K562 (cell line): ENCODE measurements around the gene ELL3. TPM values are rescaled to one million over a fixed set of nuclear protein-coding genes. Genes with fewer than 3 reads are reported as not detected.
A peak's percentile ranks its signal among the peaks of the same experiment; 100 is the strongest.

Experiments
- BCL6 ChIP-seq: fragments of 250-450 bp; sonication (Bioruptor Pico); IDR thresholded peaks from 2 replicates; pipeline ENCODE4 v1.4.0; 2020
- HCFC1 ChIP-seq: IDR thresholded peaks from 2 replicates; pipeline ENCODE4 v1.6.1; 2012; ENCODE audit warnings: low read depth, low read length, improper control_type of control experiment
- MEF2A ChIP-seq: IDR thresholded peaks from 2 replicates; pipeline ENCODE4 v1.6.1; 2011; ENCODE audit warnings: low read depth, mild to moderate bottlenecking, low read length, moderate library complexity; ENCODE audit not compliant: control insufficient read depth
- MYBL2 ChIP-seq, 2 experiments: fragments of 450-650 bp in 1 of 2; sonication (generic) in 1 of 2; formaldehyde crosslinking in 1 of 2; IDR thresholded peaks; 2 replicates each; pipeline versions ENCODE4 v1.6.1 to v1.8.1; 2017 to 2022; ENCODE audit warnings: borderline replicate concordance in 1 of 2, inconsistent platforms in 1 of 2, low read depth in 1 of 2, mild to moderate bottlenecking in 1 of 2, missing genetic modification reagents in 1 of 2, moderate library complexity in 1 of 2
- NFE2L1 ChIP-seq: fragments of 450-650 bp; IDR thresholded peaks from 2 replicates; pipeline ENCODE4 v1.6.1; 2016; ENCODE audit warnings: missing genetic modification characterization, low read depth, mild to moderate bottlenecking, missing compliant biosample characterization, moderate library complexity, borderline replicate concordance
- PRMT5 ChIP-seq: sonication (generic); formaldehyde crosslinking; IDR thresholded peaks from 2 replicates; pipeline ENCODE4 v1.5.0; 2020; ENCODE audit warnings: missing genetic modification reagents
- SMARCA4 ChIP-seq: fragments of 450-650 bp; IDR thresholded peaks from 2 replicates; pipeline ENCODE4 v1.6.1; 2016
- SMARCC2 ChIP-seq: fragments of 450-650 bp; IDR thresholded peaks from 2 replicates; pipeline ENCODE4 v1.6.1; 2017; ENCODE audit warnings: antibody characterized with exemption, moderate library complexity, mild to moderate bottlenecking, low read depth
- TAF7 ChIP-seq: fragments of 450-650 bp; IDR thresholded peaks from 2 replicates; pipeline ENCODE4 v1.6.1; 2016; ENCODE audit warnings: missing genetic modification characterization, missing compliant biosample characterization
- ZNF124 ChIP-seq: sonication (generic); formaldehyde crosslinking; IDR thresholded peaks from 2 replicates; pipeline ENCODE4 v1.8.1; 2022; ENCODE audit warnings: missing genetic modification reagents
- ZNF197 ChIP-seq: fragments of 200-800 bp; sonication (Bioruptor generic); IDR thresholded peaks from 2 replicates; pipeline ENCODE4 v1.6.1; 2016; ENCODE audit warnings: low read depth, missing genetic modification characterization, missing compliant biosample characterization
- ZNF212 ChIP-seq: fragments of 450-650 bp; formaldehyde crosslinking; IDR thresholded peaks from 2 replicates; pipeline ENCODE4 v1.4.0; 2020; ENCODE audit warnings: mild to moderate bottlenecking
- ZSCAN32 ChIP-seq: fragments of 450-650 bp; formaldehyde crosslinking; IDR thresholded peaks from 2 replicates; pipeline ENCODE4 v1.4.0; 2020; ENCODE audit warnings: mild to moderate bottlenecking, moderate library complexity
- polyA plus RNA-seq, 8 experiments: library from polyadenylated mRNA; depleted of rRNA in 4 of 8; stranded (reverse) in 5 of 8; unstranded in 3 of 8; fragments of >200 nt; fragmentation: Nextera tagmentation in 2 of 8; fragmentation: Illumina TruSeq in 1 of 8; extraction: Ambion mirVana in 2 of 8; extraction: Trizol in 1 of 8; gene quantifications; 2 replicates each; pipeline versions ENCODE4 v1.2.1 to v1.2.3, GENCODE V29; 2011 to 2014; ENCODE audit warnings: inconsistent platforms in 1 of 8, missing spikeins in 1 of 8
- total RNA-seq, 7 experiments: library from RNA; depleted of rRNA in 6 of 7; stranded (reverse); fragments of >200 nt in 6 of 7; fragmentation: Illumina TruSeq in 2 of 7; extraction: Trizol in 2 of 7; gene quantifications; 2 replicates each; pipeline versions ENCODE4 v1.2.1 to v1.2.3, GENCODE V29; 2011 to 2021; ENCODE audit warnings: low replicate concordance in 1 of 7
- TF ChIP-seq, protein P1 (sequence below): sonication (generic); formaldehyde crosslinking; IDR thresholded peaks from 2 replicates; pipeline ENCODE4 v1.8.0; 2022; ENCODE audit warnings: mild to moderate bottlenecking, missing genetic modification reagents
- TF ChIP-seq, protein P2 (sequence below): fragments of 450-650 bp; IDR thresholded peaks from 2 replicates; pipeline ENCODE4 v1.6.1; 2017; ENCODE audit warnings: antibody characterized with exemption, mild to moderate bottlenecking
- TF ChIP-seq, protein P3 (sequence below): fragments of 450-650 bp; IDR thresholded peaks from 2 replicates; pipeline ENCODE4 v1.6.1; 2016; ENCODE audit warnings: mild to moderate bottlenecking

Gene ELL3
- total and polyA plus RNA-seq, 9 of the 15 experiments (the other 6 are each of a cell fraction or from before 2014, with no cell fraction given): 0.80 to 5.2 (median 2.6) TPM

DNA sequence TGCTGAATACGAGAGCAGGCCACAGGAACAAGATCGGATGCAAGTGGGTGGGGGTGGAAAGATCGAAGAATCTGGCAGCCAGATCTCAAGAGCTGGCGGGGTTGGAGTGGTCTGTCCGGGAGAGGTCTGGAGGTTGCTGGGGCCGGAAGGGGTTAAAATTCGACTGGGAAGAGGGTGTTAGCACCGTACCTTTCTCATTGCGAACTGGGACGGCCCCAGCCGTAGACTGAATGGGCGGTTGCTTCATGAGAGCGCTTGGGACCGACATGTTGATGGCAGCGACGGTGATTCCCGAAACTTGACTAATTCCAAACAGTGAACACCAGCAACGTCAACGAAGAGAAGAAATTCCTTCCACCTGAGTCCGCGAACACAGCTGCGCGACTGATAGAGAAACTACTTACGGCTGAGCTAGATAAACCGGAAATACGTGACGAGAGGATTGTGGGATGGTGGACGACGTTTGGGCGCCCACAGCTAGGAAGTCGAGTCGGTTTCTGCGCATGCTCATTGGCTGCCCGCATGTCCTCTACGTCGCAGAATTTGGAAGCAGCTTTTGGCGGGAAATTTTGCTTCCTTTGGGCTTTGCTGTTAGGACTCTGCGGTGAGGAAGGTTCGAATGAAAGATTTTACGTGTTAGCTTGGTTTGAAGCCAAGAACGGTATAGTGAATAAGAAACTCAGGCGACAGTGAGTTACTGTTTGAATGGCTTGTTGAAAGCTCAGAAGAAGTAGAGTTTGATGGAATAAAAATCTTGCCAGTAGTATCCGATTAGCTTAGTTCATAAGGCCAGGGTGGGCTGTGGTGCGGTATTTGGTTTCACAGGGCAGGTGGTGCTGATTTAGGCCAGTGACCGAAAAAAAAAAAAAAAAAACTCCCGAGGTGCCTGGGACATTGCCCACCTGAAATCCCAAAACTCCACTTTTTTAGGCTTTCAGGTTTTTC lies 47.8 kb upstream of the ELL3 start, which contains the start of gene MFAP1 (continued):
- TF ChIP-seq ZNF212 (CRISPR knock-in tag) (no peak), NFE2L1 (tag) (no peak), ZNF124 (CRISPR knock-in tag) (no peak), MYBL2 (IDR thresholded peaks at IDR 0.05; ENCODE audit: low read depth) (peak; percentile 74), MYBL2 (CRISPR knock-in tag; IDR thresholded peaks at IDR 0.05; ENCODE audit: borderline replicate concordance) (no peak), TAF7 (0 out of 2 replicates have a peak, but pooled peaks have one; percentile 34), HCFC1 (peak; percentile 75), BCL6 (CRISPR knock-in tag) (no peak), ZNF197 (CRISPR knock-in tag) (peak; percentile 81), MEF2A (0 out of 2 replicates have a peak, but pooled peaks have one; percentile 6), SMARCA4 (peak; percentile 64; the same call in 1 of the 2 replicates), PRMT5 (CRISPR knock-in tag) (no peak), ZSCAN32 (CRISPR knock-in tag) (no peak), SMARCC2 (no peak; the same call in 1 of the 2 replicates)
- TF ChIP-seq, protein P1, sequence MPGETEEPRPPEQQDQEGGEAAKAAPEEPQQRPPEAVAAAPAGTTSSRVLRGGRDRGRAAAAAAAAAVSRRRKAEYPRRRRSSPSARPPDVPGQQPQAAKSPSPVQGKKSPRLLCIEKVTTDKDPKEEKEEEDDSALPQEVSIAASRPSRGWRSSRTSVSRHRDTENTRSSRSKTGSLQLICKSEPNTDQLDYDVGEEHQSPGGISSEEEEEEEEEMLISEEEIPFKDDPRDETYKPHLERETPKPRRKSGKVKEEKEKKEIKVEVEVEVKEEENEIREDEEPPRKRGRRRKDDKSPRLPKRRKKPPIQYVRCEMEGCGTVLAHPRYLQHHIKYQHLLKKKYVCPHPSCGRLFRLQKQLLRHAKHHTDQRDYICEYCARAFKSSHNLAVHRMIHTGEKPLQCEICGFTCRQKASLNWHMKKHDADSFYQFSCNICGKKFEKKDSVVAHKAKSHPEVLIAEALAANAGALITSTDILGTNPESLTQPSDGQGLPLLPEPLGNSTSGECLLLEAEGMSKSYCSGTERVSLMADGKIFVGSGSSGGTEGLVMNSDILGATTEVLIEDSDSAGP: no peak
- TF ChIP-seq, protein P2, sequence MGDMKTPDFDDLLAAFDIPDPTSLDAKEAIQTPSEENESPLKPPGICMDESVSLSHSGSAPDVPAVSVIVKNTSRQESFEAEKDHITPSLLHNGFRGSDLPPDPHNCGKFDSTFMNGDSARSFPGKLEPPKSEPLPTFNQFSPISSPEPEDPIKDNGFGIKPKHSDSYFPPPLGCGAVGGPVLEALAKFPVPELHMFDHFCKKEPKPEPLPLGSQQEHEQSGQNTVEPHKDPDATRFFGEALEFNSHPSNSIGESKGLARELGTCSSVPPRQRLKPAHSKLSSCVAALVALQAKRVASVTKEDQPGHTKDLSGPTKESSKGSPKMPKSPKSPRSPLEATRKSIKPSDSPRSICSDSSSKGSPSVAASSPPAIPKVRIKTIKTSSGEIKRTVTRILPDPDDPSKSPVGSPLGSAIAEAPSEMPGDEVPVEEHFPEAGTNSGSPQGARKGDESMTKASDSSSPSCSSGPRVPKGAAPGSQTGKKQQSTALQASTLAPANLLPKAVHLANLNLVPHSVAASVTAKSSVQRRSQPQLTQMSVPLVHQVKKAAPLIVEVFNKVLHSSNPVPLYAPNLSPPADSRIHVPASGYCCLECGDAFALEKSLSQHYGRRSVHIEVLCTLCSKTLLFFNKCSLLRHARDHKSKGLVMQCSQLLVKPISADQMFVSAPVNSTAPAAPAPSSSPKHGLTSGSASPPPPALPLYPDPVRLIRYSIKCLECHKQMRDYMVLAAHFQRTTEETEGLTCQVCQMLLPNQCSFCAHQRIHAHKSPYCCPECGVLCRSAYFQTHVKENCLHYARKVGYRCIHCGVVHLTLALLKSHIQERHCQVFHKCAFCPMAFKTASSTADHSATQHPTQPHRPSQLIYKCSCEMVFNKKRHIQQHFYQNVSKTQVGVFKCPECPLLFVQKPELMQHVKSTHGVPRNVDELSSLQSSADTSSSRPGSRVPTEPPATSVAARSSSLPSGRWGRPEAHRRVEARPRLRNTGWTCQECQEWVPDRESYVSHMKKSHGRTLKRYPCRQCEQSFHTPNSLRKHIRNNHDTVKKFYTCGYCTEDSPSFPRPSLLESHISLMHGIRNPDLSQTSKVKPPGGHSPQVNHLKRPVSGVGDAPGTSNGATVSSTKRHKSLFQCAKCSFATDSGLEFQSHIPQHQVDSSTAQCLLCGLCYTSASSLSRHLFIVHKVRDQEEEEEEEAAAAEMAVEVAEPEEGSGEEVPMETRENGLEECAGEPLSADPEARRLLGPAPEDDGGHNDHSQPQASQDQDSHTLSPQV: peak; percentile 96
- TF ChIP-seq, protein P3, sequence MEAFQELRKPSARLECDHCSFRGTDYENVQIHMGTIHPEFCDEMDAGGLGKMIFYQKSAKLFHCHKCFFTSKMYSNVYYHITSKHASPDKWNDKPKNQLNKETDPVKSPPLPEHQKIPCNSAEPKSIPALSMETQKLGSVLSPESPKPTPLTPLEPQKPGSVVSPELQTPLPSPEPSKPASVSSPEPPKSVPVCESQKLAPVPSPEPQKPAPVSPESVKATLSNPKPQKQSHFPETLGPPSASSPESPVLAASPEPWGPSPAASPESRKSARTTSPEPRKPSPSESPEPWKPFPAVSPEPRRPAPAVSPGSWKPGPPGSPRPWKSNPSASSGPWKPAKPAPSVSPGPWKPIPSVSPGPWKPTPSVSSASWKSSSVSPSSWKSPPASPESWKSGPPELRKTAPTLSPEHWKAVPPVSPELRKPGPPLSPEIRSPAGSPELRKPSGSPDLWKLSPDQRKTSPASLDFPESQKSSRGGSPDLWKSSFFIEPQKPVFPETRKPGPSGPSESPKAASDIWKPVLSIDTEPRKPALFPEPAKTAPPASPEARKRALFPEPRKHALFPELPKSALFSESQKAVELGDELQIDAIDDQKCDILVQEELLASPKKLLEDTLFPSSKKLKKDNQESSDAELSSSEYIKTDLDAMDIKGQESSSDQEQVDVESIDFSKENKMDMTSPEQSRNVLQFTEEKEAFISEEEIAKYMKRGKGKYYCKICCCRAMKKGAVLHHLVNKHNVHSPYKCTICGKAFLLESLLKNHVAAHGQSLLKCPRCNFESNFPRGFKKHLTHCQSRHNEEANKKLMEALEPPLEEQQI: no peak
